ENCODE data around the gene MUC20.

DNA sequence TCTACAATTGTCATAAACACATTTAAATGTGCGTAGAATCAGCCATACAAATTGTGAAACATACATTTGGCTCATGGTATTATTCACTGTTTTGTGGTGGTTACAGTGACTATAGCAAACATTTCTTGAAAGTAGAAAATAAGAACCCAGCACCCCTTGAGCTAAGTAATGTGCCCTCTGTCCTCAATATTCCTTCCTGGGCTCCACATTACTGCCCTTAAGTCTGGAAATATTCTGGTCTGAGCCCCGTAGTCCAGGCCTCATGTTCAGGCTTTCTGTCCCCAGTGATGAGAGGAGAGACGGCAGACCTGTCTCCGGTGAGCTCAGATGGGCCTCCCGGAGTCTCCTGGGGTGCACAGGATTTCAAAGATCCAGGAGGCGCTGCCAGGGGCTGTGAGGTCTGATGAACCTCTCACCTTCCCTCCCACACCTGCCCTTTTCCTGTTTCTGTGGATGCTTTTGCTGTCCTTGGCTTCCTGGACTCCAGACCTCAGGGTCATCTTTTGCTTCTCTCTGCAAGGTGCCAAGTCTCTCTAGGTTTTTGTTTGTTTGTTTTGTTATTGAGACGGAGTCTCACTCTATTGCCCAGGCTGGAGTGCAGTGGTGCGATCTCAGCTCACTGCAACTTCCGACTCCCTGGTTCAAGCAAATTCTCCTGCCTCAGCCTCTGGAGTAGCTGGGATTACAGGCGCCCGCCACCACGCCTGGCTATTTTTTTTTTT, 8.8 kb upstream of the MUC20 start:
- TF ChIP-seq, protein P1, sequence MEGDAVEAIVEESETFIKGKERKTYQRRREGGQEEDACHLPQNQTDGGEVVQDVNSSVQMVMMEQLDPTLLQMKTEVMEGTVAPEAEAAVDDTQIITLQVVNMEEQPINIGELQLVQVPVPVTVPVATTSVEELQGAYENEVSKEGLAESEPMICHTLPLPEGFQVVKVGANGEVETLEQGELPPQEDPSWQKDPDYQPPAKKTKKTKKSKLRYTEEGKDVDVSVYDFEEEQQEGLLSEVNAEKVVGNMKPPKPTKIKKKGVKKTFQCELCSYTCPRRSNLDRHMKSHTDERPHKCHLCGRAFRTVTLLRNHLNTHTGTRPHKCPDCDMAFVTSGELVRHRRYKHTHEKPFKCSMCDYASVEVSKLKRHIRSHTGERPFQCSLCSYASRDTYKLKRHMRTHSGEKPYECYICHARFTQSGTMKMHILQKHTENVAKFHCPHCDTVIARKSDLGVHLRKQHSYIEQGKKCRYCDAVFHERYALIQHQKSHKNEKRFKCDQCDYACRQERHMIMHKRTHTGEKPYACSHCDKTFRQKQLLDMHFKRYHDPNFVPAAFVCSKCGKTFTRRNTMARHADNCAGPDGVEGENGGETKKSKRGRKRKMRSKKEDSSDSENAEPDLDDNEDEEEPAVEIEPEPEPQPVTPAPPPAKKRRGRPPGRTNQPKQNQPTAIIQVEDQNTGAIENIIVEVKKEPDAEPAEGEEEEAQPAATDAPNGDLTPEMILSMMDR (IDR thresholded peaks at IDR 0.05 in 2 of 3, conservative IDR thresholded peaks at IDR 0.05 in 1 of 3; ENCODE audit: insufficient read depth in 2 of 3, low read depth in 1 of 3, low read length in 3 of 3): no peak
- TF ChIP-seq KDM1A (IDR thresholded peaks at IDR 0.05) (no peak), CREM (IDR thresholded peaks at IDR 0.05; ENCODE audit: low read depth) (no peak), ZNF274 (IDR thresholded peaks at IDR 0.05; ENCODE audit: borderline replicate concordance, low read depth, low read length) (no peak), ZFP1 (CRISPR knock-in tag; IDR thresholded peaks at IDR 0.05) (no peak), MYNN (IDR thresholded peaks at IDR 0.05) (no peak), MYNN (CRISPR knock-in tag; IDR thresholded peaks at IDR 0.05) (no peak)
